22Rv1 (cell line): Measurements from ENCODE around the gene RYK.
A peak's percentile ranks its signal among the peaks of the same experiment; 100 is the strongest.
"Not testable (repeated sequence)": the region's sequence is repeated elsewhere in the genome, so short reads cannot be mapped to it uniquely, and the experiment has no call there.

Experiments used
- H3K27ac ChIP-seq: fragments of 450-650 bp; 2 replicates; pipeline ENCODE4 v1.5.1; 2017
- CTCF ChIP-seq: fragments of 450-650 bp; IDR thresholded peaks from 2 replicates; pipeline ENCODE4 v1.5.1; 2017; ENCODE audit warnings: mild to moderate bottlenecking
- ZFX ChIP-seq: fragments of 450-650 bp; IDR thresholded peaks from 2 replicates; pipeline ENCODE4 v1.6.1; 2017; ENCODE audit warnings: antibody characterized with exemption, borderline replicate concordance

Gene RYK

GRCh38 chr3:134201201-134202130 lies 49.2 kb downstream of the RYK start:
- TF ChIP-seq CTCF (no peak), ZFX (no peak)
- H3K27ac ChIP-seq = no peak overlapping the region

GRCh38 chr3:134199880-134200279 lies 50.8 kb downstream of the RYK start:
- H3K27ac ChIP-seq = not testable (repeated sequence)

- no peak overlapping the region for H3K27ac ChIP-seq
- TF ChIP-seq CTCF (no peak), ZFX (no peak)
Observed at GRCh38 chr3:134199240-134199639, 51.4 kb downstream of the RYK start.

GRCh38 chr3:134198414-134198813 lies 52.2 kb downstream of the RYK start:
- TF ChIP-seq CTCF (no peak), ZFX (no peak)

GRCh38 chr3:134197681-134198261 lies 52.9 kb downstream of the RYK start:
- H3K27ac ChIP-seq = no peak overlapping the region
- TF ChIP-seq ZFX = no peak
- peak; percentile 88 for TF ChIP-seq CTCF

More at GRCh38 chr3:134198414-134198813, 52.2 kb downstream of the RYK start:
- no peak overlapping the region for H3K27ac ChIP-seq

- no peak overlapping the region for H3K27ac ChIP-seq
- TF ChIP-seq CTCF (no peak), ZFX (no peak)
Observed at GRCh38 chr3:134194247-134194646, 56.4 kb downstream of the RYK start.

GRCh38 chr3:134190250-134190649 lies 60.4 kb downstream of the RYK start:
- TF ChIP-seq CTCF (no peak), ZFX (no peak)
- no peak overlapping the region for H3K27ac ChIP-seq
